Activated B cell treated with CpG ODN at 0.5 μM for 24 hours (primary cell): ENCODE results near the gene SPTBN4. TPM values are rescaled to one million over a fixed set of nuclear protein-coding genes. Genes with fewer than 3 reads are reported as not detected.
A peak's percentile ranks its signal among the peaks of the same experiment; 100 is the strongest.

Experiments
- ATAC-seq: fragments of 200-7000 bp; cut with Tn5 transposase; one replicate; pipeline ENCODE4 v1.10.0; 2021; ENCODE audit warnings: low read depth, mild to moderate bottlenecking, moderate library complexity
- CTCF ChIA-PET: fragments of 350-600 bp; sonication (Branson Sonifier 250); formaldehyde crosslinking; loops from one replicate; lab custom pipeline; 2021; ENCODE audit warnings: antibody characterized with exemption; lab: Charles Lee
- POLR2A ChIA-PET: fragments of 350-600 bp; sonication (Branson Sonifier 250); formaldehyde crosslinking; loops from one replicate; lab custom pipeline; 2021; ENCODE audit warnings: antibody characterized with exemption; lab: Charles Lee
- DNase-seq: peaks from one replicate; pipeline ENCODE4 v3.0.0; 2022
- H3K27ac Mint-ChIP-seq: one replicate; pipeline ENCODE4 v1.8.0; 2020; ENCODE audit warnings: mixed read lengths
- H3K27me3 Mint-ChIP-seq: one replicate; pipeline ENCODE4 v1.8.0; 2021; ENCODE audit warnings: mixed read lengths
- H3K36me3 Mint-ChIP-seq: one replicate; pipeline ENCODE4 v1.8.0; 2021; ENCODE audit warnings: low read depth, mixed read lengths
- H3K4me1 Mint-ChIP-seq: one replicate; pipeline ENCODE4 v1.8.0; 2021; ENCODE audit warnings: mixed read lengths
- H3K4me3 Mint-ChIP-seq: one replicate; pipeline ENCODE4 v1.8.0; 2020; ENCODE audit warnings: mild to moderate bottlenecking, mixed read lengths
- H3K9me3 Mint-ChIP-seq: one replicate; pipeline ENCODE4 v1.8.0; 2020; ENCODE audit warnings: mixed read lengths
- intact Hi-C: fragments of 100-400 bp; cut with micrococcal nuclease; formaldehyde crosslinking; loops from one replicate; pipeline ENCODE4 v1.15.1; 2024
- total RNA-seq: library from RNA; stranded (reverse); gene quantifications from 2 replicates; pipeline ENCODE4 v1.2.3, GENCODE V29; 2022
- TF ChIP-seq, protein P1 (sequence below): fragments of 200-600 bp; IDR thresholded peaks from one replicate; pipeline ENCODE4 v1.8.0; 2022; ENCODE audit warnings: antibody characterized with exemption, mild to moderate bottlenecking

SPTBN4 gene
- total RNA-seq, 1 donor from 2014 or later, result 0.20 TPM

DNA sequence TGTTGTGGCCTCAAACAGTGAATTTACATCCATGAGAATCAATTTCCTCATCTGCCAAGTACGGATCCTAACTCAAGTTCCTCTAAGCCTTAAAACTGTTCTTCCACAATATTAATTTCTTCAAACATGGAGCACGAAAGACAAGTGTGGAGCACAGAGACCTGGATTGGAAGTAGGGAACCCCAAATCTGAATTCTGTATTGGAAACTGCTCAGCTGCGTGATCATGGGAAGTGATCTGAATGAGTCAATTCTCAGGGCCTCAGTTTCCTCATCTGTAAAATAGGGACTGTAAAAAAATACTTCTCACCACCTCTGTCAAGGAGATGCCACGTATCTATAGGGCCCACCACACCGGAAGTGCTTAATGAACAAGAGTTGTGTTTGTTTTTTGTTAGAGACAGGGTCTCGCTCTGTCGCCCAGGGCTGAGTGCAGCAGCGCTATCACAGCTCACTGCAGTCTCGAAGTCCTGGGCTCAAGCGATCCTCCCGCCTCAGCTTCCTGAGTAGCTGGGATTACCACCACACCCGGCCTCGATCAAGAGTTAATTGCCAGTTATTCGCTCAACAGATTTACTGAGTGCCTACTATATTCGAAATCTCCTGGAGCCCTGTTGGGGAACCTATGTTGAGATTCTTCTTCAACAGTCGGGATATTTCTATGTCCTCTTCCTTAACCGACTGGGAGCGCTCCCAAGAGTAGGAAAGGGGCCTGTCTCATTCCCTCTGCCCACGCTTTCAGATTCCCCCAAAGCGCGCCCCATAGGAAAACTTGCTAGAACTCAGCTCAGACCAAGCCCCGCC lies 24.3 kb upstream of the SPTBN4 start:
- H3K4me1 Mint-ChIP-seq, result peaks cover 33% of the 10 kb centered on the region
- TF ChIP-seq, protein P1, sequence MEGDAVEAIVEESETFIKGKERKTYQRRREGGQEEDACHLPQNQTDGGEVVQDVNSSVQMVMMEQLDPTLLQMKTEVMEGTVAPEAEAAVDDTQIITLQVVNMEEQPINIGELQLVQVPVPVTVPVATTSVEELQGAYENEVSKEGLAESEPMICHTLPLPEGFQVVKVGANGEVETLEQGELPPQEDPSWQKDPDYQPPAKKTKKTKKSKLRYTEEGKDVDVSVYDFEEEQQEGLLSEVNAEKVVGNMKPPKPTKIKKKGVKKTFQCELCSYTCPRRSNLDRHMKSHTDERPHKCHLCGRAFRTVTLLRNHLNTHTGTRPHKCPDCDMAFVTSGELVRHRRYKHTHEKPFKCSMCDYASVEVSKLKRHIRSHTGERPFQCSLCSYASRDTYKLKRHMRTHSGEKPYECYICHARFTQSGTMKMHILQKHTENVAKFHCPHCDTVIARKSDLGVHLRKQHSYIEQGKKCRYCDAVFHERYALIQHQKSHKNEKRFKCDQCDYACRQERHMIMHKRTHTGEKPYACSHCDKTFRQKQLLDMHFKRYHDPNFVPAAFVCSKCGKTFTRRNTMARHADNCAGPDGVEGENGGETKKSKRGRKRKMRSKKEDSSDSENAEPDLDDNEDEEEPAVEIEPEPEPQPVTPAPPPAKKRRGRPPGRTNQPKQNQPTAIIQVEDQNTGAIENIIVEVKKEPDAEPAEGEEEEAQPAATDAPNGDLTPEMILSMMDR, result no peak
- H3K36me3 Mint-ChIP-seq, result peaks cover 39% of the 10 kb centered on the region
- no peaks in the 10 kb centered on the region for H3K9me3 Mint-ChIP-seq
- no peak for DNase-seq
- CTCF ChIA-PET, result interaction anchor here (0.7 to 3.9 kb wide), 8 partner anchors 9 to 137 kb away, joined by 3 to 49 read pairs (median 6); partner anchors contain the start of gene BLVRB
- H3K27me3 Mint-ChIP-seq, result no peaks in the 10 kb centered on the region
- peak overlapping the region; percentile 97 for H3K27ac Mint-ChIP-seq
- intact Hi-C loops, result loop anchor here (1.0 to 5.0 kb wide), 5 partner anchors 7 to 910 kb away; partner anchors contain the start of genes ACTMAP, EGLN2, LTBP4 and TGFB1
- H3K4me3 Mint-ChIP-seq, result peak overlapping the region; percentile 98
- ATAC-seq, result no peak
- POLR2A ChIA-PET, result interaction anchor here (0.6 to 4.4 kb wide), 20 partner anchors 9 to 1007 kb away, joined by 3 to 104 read pairs (median 4); partner anchors contain the start of genes ACTMAP, AKT2, BLVRB and C19orf47

DNA sequence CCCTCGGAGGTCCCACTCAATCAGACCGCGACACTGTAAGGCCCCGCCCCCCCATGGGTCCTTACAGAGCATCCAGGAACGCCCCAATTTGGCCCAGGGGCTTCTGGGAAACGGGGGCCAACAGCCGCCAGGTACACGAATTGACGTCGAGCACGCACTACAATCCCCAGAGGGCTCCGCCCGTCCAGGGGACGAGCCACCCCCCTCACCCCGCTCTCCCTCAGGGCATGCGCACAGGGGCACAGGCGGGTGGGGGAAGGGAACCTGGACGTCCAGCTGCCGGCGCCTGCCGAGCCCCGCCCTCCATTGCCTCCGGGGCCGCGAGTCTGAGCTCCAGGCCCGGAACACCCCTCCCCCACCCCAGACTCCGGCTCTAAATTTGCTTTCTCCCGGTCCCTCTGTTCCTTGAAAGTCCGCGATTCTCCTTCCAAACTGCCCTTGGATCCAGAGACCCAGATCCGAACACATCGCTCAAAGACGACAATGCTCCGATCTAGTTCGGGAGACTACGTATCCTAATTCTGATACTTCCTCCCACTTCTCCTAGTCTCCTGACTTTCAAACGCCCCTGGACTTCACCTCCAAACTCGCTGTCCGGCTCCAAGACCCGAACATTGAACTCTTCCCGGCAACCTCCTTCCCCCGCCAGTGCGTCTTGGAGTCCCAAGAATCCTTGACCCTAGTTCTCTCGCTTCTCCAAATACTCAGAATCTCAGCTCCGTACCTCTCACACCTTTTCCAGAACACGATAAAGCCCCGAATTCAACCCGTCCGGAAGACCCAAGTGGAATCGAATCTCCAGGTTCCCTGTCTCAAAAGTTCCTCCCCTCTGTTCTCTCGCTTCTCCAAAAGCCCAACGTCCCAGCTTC lies 23.4 kb upstream of the SPTBN4 start:
- TF ChIP-seq, protein P1, result no peak
- peak; percentile 96 for DNase-seq
- POLR2A ChIA-PET, result interaction anchor here (0.5 to 4.4 kb wide), 22 partner anchors 10 to 1008 kb away, joined by 3 to 104 read pairs (median 4); partner anchors contain the start of genes ACTMAP, AKT2, BLVRB and C19orf47
- CTCF ChIA-PET, result interaction anchor here (0.7 to 3.9 kb wide), 8 partner anchors 10 to 138 kb away, joined by 3 to 49 read pairs (median 6); partner anchors contain the start of gene BLVRB
- peaks cover 30% of the 10 kb centered on the region for H3K4me1 Mint-ChIP-seq
- no peaks in the 10 kb centered on the region for H3K9me3 Mint-ChIP-seq
- peak; percentile 75 for ATAC-seq
- H3K36me3 Mint-ChIP-seq, result peaks cover 42% of the 10 kb centered on the region
- H3K27me3 Mint-ChIP-seq, result no peaks in the 10 kb centered on the region
- H3K27ac Mint-ChIP-seq, result peak overlapping the region; percentile 97
- intact Hi-C loops, result loop anchor here (1.0 to 5.0 kb wide), 5 partner anchors 8 to 909 kb away; partner anchors contain the start of genes ACTMAP, EGLN2, LTBP4 and TGFB1
- peak overlapping the region; percentile 98 for H3K4me3 Mint-ChIP-seq

DNA sequence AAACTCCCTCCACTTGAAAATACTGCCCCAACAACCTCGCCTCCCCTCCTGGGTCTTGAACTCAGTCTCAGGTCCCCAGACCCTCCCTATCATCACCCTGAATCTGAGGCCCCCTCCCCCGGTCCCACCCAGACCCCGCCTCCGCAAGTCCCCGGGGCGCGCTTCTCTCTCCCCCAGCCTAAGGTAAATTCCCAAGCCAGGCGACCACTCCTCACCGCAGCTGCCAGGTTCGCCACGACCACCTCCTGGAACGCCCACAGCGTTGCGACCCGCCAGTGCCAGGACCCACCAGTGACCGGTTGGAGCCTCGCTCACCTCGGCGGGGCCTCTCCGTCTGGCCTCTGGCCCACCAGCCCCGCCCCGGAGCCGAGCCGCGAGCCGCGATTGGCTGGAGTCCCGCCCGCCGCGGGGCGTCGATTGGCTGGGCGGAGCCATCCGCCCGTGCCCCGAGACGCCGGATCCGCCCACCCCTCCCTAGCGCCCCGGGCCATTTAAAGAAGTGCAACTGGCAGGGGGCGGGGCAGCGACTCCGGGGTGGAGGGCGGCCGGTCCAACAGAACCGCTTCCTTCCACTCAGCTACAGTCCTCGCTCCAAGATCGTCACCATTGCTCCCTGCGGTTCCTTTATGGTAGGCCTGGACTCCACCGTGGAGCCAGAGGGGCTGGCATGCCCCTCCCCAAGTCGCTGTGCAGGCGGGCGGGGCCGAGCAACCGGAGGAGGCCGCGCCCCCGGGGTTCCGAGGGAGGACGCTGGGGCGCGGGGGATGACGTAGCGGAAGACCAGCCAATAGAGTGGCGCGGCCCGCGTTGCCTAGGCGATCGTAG lies 22.6 kb upstream of the SPTBN4 start, which contains the start of gene SERTAD3:
SERTAD3 (minus strand) TSS at position 336 of the 825 bp plus-strand sequence. CDS start 2,255 bp downstream, outside the sequence.
- POLR2A ChIA-PET, result interaction anchor here (0.7 to 4.4 kb wide), 13 partner anchors 8 to 1009 kb away, joined by 3 to 104 read pairs (median 15); partner anchors contain the start of genes AKT2, BLVRB, C19orf47 and PLD3
- intact Hi-C loops, result loop anchor here (1.0 to 5.0 kb wide), 13 partner anchors 9 to 908 kb away; partner anchors contain the start of genes ACTMAP, AKT2, BLVRB and C19orf47
- Mint-ChIP-seq H3K36me3 (peaks cover 42% of the 10 kb centered on the region), H3K4me3 (peak within 1 kb of the TSS; percentile 98), H3K27me3 (no peaks in the 10 kb centered on the region), H3K9me3 (no peaks in the 10 kb centered on the region), H3K27ac (peak within 1 kb of the TSS; percentile 97), H3K4me1 (peaks cover 28% of the 10 kb centered on the region)
- TF ChIP-seq, protein P1, result no peak
- ATAC-seq (peak; percentile 68), DNase-seq (peak; percentile 98)
- CTCF ChIA-PET, result interaction anchor here (1.4 to 3.9 kb wide), 5 partner anchors 11 to 139 kb away, joined by 4 to 49 read pairs (median 11); partner anchors contain the start of gene BLVRB

DNA sequence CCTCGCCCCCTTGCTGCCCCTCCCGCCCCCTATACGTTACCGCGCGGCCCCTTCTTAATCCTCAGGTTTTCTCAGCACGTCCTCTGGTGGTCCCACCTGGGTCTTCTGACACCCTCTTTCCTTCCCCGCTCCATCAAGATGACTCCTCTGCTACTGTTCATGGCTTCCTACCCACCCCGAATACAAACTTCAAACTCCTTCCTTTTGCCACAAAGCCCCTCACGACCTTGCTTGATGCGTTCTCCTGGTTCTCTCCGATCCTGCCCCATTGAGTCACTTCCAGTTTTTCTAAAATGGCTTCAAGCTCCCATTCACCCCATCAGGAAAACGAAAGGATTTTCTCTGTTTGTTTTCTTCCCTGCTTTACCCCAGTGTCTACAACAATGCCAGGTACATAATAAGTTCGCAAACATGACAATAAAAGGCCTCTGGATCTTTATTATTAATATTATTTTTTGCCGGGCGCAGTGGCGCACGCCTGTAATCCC lies 21.9 kb upstream of the SPTBN4 start:
- Mint-ChIP-seq H3K4me3 (peak overlapping the region; percentile 98), H3K36me3 (peaks cover 42% of the 10 kb centered on the region), H3K9me3 (no peaks in the 10 kb centered on the region), H3K27me3 (no peaks in the 10 kb centered on the region), H3K4me1 (peaks cover 24% of the 10 kb centered on the region), H3K27ac (peak overlapping the region; percentile 97)
- DNase-seq (no peak), ATAC-seq (no peak)
- ChIA-PET POLR2A (interaction anchor here (0.6 to 4.4 kb wide), 8 partner anchors 9 to 165 kb away, joined by 4 to 104 read pairs (median 28); partner anchors contain the start of genes BLVRB, C19orf47, PLD3 and SERTAD1), CTCF (interaction anchor here (3.6 to 3.9 kb wide), 2 partner anchors 25 to 140 kb away, joined by 13 to 49 read pairs; no protein-coding TSS in a partner anchor)
- TF ChIP-seq, protein P1, result no peak
- intact Hi-C loops, result loop anchor here (1.0 to 5.0 kb wide), 11 partner anchors 20 to 907 kb away; partner anchors contain the start of genes AKT2, BLVRB, C19orf47 and EGLN2
